GM10248 (cell line): ENCODE measurements around the gene NOTCH1.

ENCODE experiments used
- CTCF ChIA-PET: fragments of 300-600 bp; sonication (Branson Sonifier 250); formaldehyde crosslinking; extraction: SDS; loops from one replicate; lab custom pipeline; 2021; ENCODE audit warnings: antibody characterized with exemption; lab: Yijun Ruan, JAX
- POLR2A ChIA-PET: fragments of 350-650 bp; sonication (Branson Sonifier 250); formaldehyde crosslinking; extraction: SDS; loops from one replicate; lab custom pipeline; 2020; ENCODE audit warnings: antibody characterized with exemption; lab: Yijun Ruan, JAX
- DNase-seq: peaks from one replicate; pipeline ENCODE4 v3.0.0; 2012; ENCODE audit errors: extremely low spot score
- CTCF ChIP-seq: IDR thresholded peaks from 2 replicates; pipeline ENCODE4 v1.5.1; 2012; ENCODE audit warnings: mild to moderate bottlenecking, low read depth; ENCODE audit errors: extremely low read depth, missing control alignments, control extremely low read depth

Gene NOTCH1

GRCh38 chr9:136572828-136573625, 27.2 kb upstream of the NOTCH1 start:
- ChIA-PET POLR2A (no interaction called here), CTCF (interaction anchor here (0.9 to 1.5 kb wide), 2 partner anchors 9 to 12 kb away, joined by 3 to 5 read pairs; no protein-coding TSS in a partner anchor)
- TF ChIP-seq CTCF, result no peak

GRCh38 chr9:136572003-136572827, 26.4 kb upstream of the NOTCH1 start:
- TF ChIP-seq CTCF, result no peak
- no peak for DNase-seq
- ChIA-PET CTCF (interaction anchor here (1.1 kb wide), 1 partner anchor 99 kb away, joined by 3 read pairs; no protein-coding TSS in a partner anchor), POLR2A (no interaction called here)

More at GRCh38 chr9:136572828-136573625, 27.2 kb upstream of the NOTCH1 start:
- no peak for DNase-seq

GRCh38 chr9:136571531-136571930, 25.7 kb upstream of the NOTCH1 start:
- DNase-seq, result no peak
- CTCF ChIA-PET, result interaction anchor here (1.1 kb wide), 1 partner anchor 100 kb away, joined by 3 read pairs; no protein-coding TSS in a partner anchor
- POLR2A ChIA-PET, result no interaction called here
- TF ChIP-seq CTCF, result no peak

GRCh38 chr9:136570916-136571315, 25.1 kb upstream of the NOTCH1 start:
- TF ChIP-seq CTCF, result no peak
- no peak for DNase-seq
- ChIA-PET POLR2A (no interaction called here), CTCF (interaction anchor here (1.1 kb wide), 1 partner anchor 100 kb away, joined by 3 read pairs; no protein-coding TSS in a partner anchor)

GRCh38 chr9:136570191-136570845, 24.5 kb upstream of the NOTCH1 start:
- TF ChIP-seq CTCF, result no peak
- ChIA-PET CTCF (no interaction called here), POLR2A (no interaction called here)
- no peak for DNase-seq
